BLaER1 treated with 17β-estradiol and CSF1 and Interleukin-3, amounts not matched to agents 10 nM and 100 nM (cell line): Measurements from ENCODE around the gene STEAP3.
A peak's percentile ranks its signal among the peaks of the same experiment; 100 is the strongest.

Experiments used
- H3K27ac ChIP-seq, 11 experiments: shearing (Covaris generic); formaldehyde crosslinking; 2 replicates each; pipeline ENCODE4 v1.8.1; 2022
- H3K27me3 ChIP-seq, 11 experiments: shearing (Covaris generic); formaldehyde crosslinking; 2 replicates each; pipeline ENCODE4 v1.8.1; 2022
- H3K36me3 ChIP-seq, 11 experiments: shearing (Covaris generic); formaldehyde crosslinking; 2 replicates each; pipeline ENCODE4 v1.8.1; 2022
- H3K4me1 ChIP-seq, 10 experiments: shearing (Covaris generic); formaldehyde crosslinking; 2 replicates each; pipeline ENCODE4 v1.8.1; 2022
- H3K4me2 ChIP-seq, 11 experiments: shearing (Covaris generic); formaldehyde crosslinking; 2 replicates each; pipeline ENCODE4 v1.8.1; 2022
- H3K4me3 ChIP-seq, 10 experiments: shearing (Covaris generic); formaldehyde crosslinking; 2 replicates each; pipeline ENCODE4 v1.8.1; 2022
- H3K9ac ChIP-seq, 11 experiments: shearing (Covaris generic); formaldehyde crosslinking; 2 replicates each; pipeline ENCODE4 v1.8.1; 2022
- H3K9me3 ChIP-seq, 11 experiments: shearing (Covaris generic); formaldehyde crosslinking; replicated peaks in 1 of 11; 2 replicates each; pipeline ENCODE4 v1.8.1; 2022
- H4K20me1 ChIP-seq, 11 experiments: shearing (Covaris generic); formaldehyde crosslinking; 2 replicates each; pipeline ENCODE4 v1.8.1; 2022
- Cebpa-rat ChIP-seq, 11 experiments: shearing (Covaris generic); IDR thresholded peaks; 2 replicates each; pipeline ENCODE4 v1.8.1; 2022

STEAP3 gene

GRCh38 chr2:119180892-119181291 is 42.7 kb upstream of the STEAP3 start:
- TF ChIP-seq Cebpa-rat (IDR thresholded peaks at IDR 0.05): no peak
- no peak overlapping the region for H3K4me3 ChIP-seq
- no peaks in the 10 kb centered on the region for H3K36me3 ChIP-seq
- H4K20me1 ChIP-seq: peaks cover 0 to 5% (median 0%) of the 10 kb centered on the region in 11 experiments; a peak in 1 of 22 replicates
- H3K4me2 ChIP-seq: no peak overlapping the region
- H3K27me3 ChIP-seq: no peaks in the 10 kb centered on the region
- H3K4me1 ChIP-seq: no peaks in the 10 kb centered on the region; a peak in 1 of 20 replicates
- no peak overlapping the region for H3K27ac ChIP-seq
- H3K9ac ChIP-seq: no peak overlapping the region
- no peaks in the 10 kb centered on the region for H3K9me3 ChIP-seq

GRCh38 chr2:119181391-119181790 is 42.2 kb upstream of the STEAP3 start:
- Histone ChIP-seq H3K4me2 (no peak overlapping the region), H3K9me3 (no peaks in the 10 kb centered on the region), H3K9ac (no peak overlapping the region), H3K4me1 (no peaks in the 10 kb centered on the region; a peak in 1 of 20 replicates), H3K27me3 (no peaks in the 10 kb centered on the region), H3K27ac (no peak overlapping the region), H3K36me3 (no peaks in the 10 kb centered on the region), H4K20me1 (peaks cover 0 to 5% (median 0%) of the 10 kb centered on the region in 11 experiments; a peak in 1 of 22 replicates), H3K4me3 (no peak overlapping the region)
- no peak for TF ChIP-seq Cebpa-rat (IDR thresholded peaks at IDR 0.05)

GRCh38 chr2:119181791-119182445 is 41.7 kb upstream of the STEAP3 start:
- no peak overlapping the region for H3K27ac ChIP-seq
- H4K20me1 ChIP-seq: peaks cover 0 to 5% (median 0%) of the 10 kb centered on the region in 11 experiments; a peak in 1 of 22 replicates

GRCh38 chr2:119184512-119184911 is 39.1 kb upstream of the STEAP3 start:
- H3K36me3 ChIP-seq: no peaks in the 10 kb centered on the region
- no peak overlapping the region for H3K4me3 ChIP-seq
- TF ChIP-seq Cebpa-rat (IDR thresholded peaks at IDR 0.05): no peak
- H3K4me1 ChIP-seq: no peaks in the 10 kb centered on the region
- no peaks in the 10 kb centered on the region for H3K27me3 ChIP-seq
- no peak overlapping the region for H3K4me2 ChIP-seq
- H4K20me1 ChIP-seq: peaks cover 0 to 5% (median 0%) of the 10 kb centered on the region in 11 experiments; a peak in 1 of 22 replicates
- H3K27ac ChIP-seq: no peak overlapping the region
- no peaks in the 10 kb centered on the region for H3K9me3 ChIP-seq
- H3K9ac ChIP-seq: no peak overlapping the region

More at GRCh38 chr2:119181791-119182445, 41.7 kb upstream of the STEAP3 start:
- H3K4me3 ChIP-seq: no peak overlapping the region
- H3K9me3 ChIP-seq: no peaks in the 10 kb centered on the region
- no peaks in the 10 kb centered on the region; a peak in 1 of 20 replicates for H3K4me1 ChIP-seq
- H3K4me2 ChIP-seq: no peak overlapping the region
- no peaks in the 10 kb centered on the region for H3K36me3 ChIP-seq
- no peaks in the 10 kb centered on the region for H3K27me3 ChIP-seq
- no peak for TF ChIP-seq Cebpa-rat (IDR thresholded peaks at IDR 0.05)
- H3K9ac ChIP-seq: no peak overlapping the region

- Histone ChIP-seq H3K4me2 (no peak overlapping the region), H3K27me3 (no peaks in the 10 kb centered on the region), H4K20me1 (no peaks in the 10 kb centered on the region), H3K4me3 (no peak overlapping the region), H3K36me3 (no peaks in the 10 kb centered on the region), H3K27ac (no peak overlapping the region), H3K9me3 (no peaks in the 10 kb centered on the region), H3K9ac (no peak overlapping the region), H3K4me1 (0 out of 20 replicates have a peak, but pooled peaks cover 0 to 3% (median 0%) of the 10 kb centered on the region in 10 experiments)
- no peak for TF ChIP-seq Cebpa-rat (IDR thresholded peaks at IDR 0.05)
Observed at GRCh38 chr2:119190321-119191111, 33.1 kb upstream of the STEAP3 start.

GRCh38 chr2:119192893-119193292 is 30.7 kb upstream of the STEAP3 start:
- no peak for TF ChIP-seq Cebpa-rat (IDR thresholded peaks at IDR 0.05)
- Histone ChIP-seq H3K4me2 (no peak overlapping the region), H3K27me3 (no peaks in the 10 kb centered on the region), H3K4me1 (0 out of 20 replicates have a peak, but pooled peaks cover 0 to 3% (median 0%) of the 10 kb centered on the region in 10 experiments), H3K9ac (no peak overlapping the region), H3K4me3 (no peak overlapping the region), H3K27ac (no peak overlapping the region), H4K20me1 (no peaks in the 10 kb centered on the region), H3K36me3 (no peaks in the 10 kb centered on the region), H3K9me3 (no peaks in the 10 kb centered on the region)

- Histone ChIP-seq H3K27me3 (no peaks in the 10 kb centered on the region), H3K4me3 (no peak overlapping the region), H3K27ac (no peak overlapping the region), H3K36me3 (no peaks in the 10 kb centered on the region), H3K9me3 (no peaks in the 10 kb centered on the region), H3K4me2 (no peak overlapping the region), H3K9ac (no peak overlapping the region), H4K20me1 (no peaks in the 10 kb centered on the region), H3K4me1 (0 out of 20 replicates have a peak, but pooled peaks cover 0 to 3% (median 0%) of the 10 kb centered on the region in 10 experiments)
- 0 out of 22 replicates have a peak, but pooled peaks of 1 of the 11 experiments have one; percentile 14 for TF ChIP-seq Cebpa-rat (IDR thresholded peaks at IDR 0.05)
Observed at GRCh38 chr2:119195001-119195400, 28.6 kb upstream of the STEAP3 start.

GRCh38 chr2:119195887-119196286 is 27.7 kb upstream of the STEAP3 start:
- Histone ChIP-seq H3K36me3 (no peaks in the 10 kb centered on the region), H3K4me2 (no peak overlapping the region), H3K4me3 (no peak overlapping the region), H3K9ac (no peak overlapping the region), H3K27me3 (no peaks in the 10 kb centered on the region), H4K20me1 (no peaks in the 10 kb centered on the region), H3K9me3 (no peaks in the 10 kb centered on the region), H3K4me1 (0 out of 20 replicates have a peak, but pooled peaks cover 0 to 3% (median 0%) of the 10 kb centered on the region in 10 experiments), H3K27ac (no peak overlapping the region)
- TF ChIP-seq Cebpa-rat (IDR thresholded peaks at IDR 0.05): no peak

GRCh38 chr2:119196301-119197125 is 27.1 kb upstream of the STEAP3 start:
- H3K27me3 ChIP-seq: no peaks in the 10 kb centered on the region
- 0 out of 20 replicates have a peak, but pooled peaks cover 0 to 3% (median 0%) of the 10 kb centered on the region in 10 experiments for H3K4me1 ChIP-seq
- H3K36me3 ChIP-seq: no peaks in the 10 kb centered on the region
- no peak overlapping the region for H3K4me3 ChIP-seq
- H4K20me1 ChIP-seq: no peaks in the 10 kb centered on the region
- no peak for TF ChIP-seq Cebpa-rat (IDR thresholded peaks at IDR 0.05)
- H3K4me2 ChIP-seq: no peak overlapping the region
- H3K27ac ChIP-seq: no peak overlapping the region
- H3K9ac ChIP-seq: no peak overlapping the region
- no peaks in the 10 kb centered on the region for H3K9me3 ChIP-seq
